Measurements from ENCODE around the gene RNF212. TPM values are rescaled to one million over a fixed set of nuclear protein-coding genes. Genes with fewer than 3 reads are reported as not detected.

The RNF212 gene
- total and polyA plus RNA-seq, 9 of the 15 experiments (the other 6 are each of a cell fraction or from before 2014, with no cell fraction given), result 0.04 TPM; not detected in 8

- TF ChIP-seq HDAC6 (IDR thresholded peaks at IDR 0.05; ENCODE audit: low read depth, low read length) (no peak), NEUROD1 (IDR thresholded peaks at IDR 0.05; ENCODE audit: borderline replicate concordance, low read depth, low read length, partially characterized antibody) (no peak), NCOA4 (IDR thresholded peaks at IDR 0.05; ENCODE audit: partially characterized antibody) (no peak), ETV1 (tag; conservative IDR thresholded peaks at IDR 0.05; ENCODE audit: low read depth) (no peak), FOXA3 (CRISPR knock-in tag; conservative IDR thresholded peaks at IDR 0.05 in 1 of 2, IDR thresholded peaks at IDR 0.05 in 1 of 2) (no peak)
These were observed 16.5 kb downstream of the RNF212 start (continued) for GRCh38 chr4:1096841-1097240.

GRCh38 chr4:1094336-1094690, 19.1 kb downstream of the RNF212 start:
- Histone ChIP-seq H3K9ac (ENCODE audit: insufficient read depth in 1 of 2, low read depth in 2 of 2, low read length in 2 of 2) (no peak overlapping the region), H2AFZ (ENCODE audit: low read depth, low read length) (no peak overlapping the region), H3K4me1 (replicated peaks in 1 of 2; ENCODE audit: control insufficient read depth in 2 of 2, insufficient read depth in 2 of 2, low read length in 2 of 2) (peaks cover 0 to 8% of the 10 kb centered on the region in 2 experiments; a peak in 1 of 5 replicates), H3K79me2 (ENCODE audit: control insufficient read depth, insufficient read depth, low read length) (no peaks in the 10 kb centered on the region), H3K36me3 (ENCODE audit: control insufficient read depth, insufficient read depth, low read length) (no peaks in the 10 kb centered on the region), H3K4me2 (ENCODE audit: insufficient read depth, low read length) (no peak overlapping the region), H3K27me3 (ENCODE audit: control insufficient read depth in 2 of 2, insufficient read depth in 2 of 2, low read length in 2 of 2) (peaks cover 12 to 65% of the 10 kb centered on the region in 2 experiments), H3K4me3 (no peak overlapping the region), H4K20me1 (replicated peaks; ENCODE audit: control insufficient read depth, insufficient read depth, low read length) (no peaks in the 10 kb centered on the region), H3K9me3 (replicated peaks; ENCODE audit: control insufficient read depth, insufficient read depth, low read depth, low read length) (no peaks in the 10 kb centered on the region), H3K27ac (ENCODE audit: extremely low read depth, low read depth, low read length) (no peak overlapping the region), H3K9me1 (ENCODE audit: control insufficient read depth, insufficient read depth, low read length) (no peaks in the 10 kb centered on the region)
- POLR2A ChIA-PET, result no interaction called here
- intact Hi-C loops (cut with micrococcal nuclease), result no loop called here
- DNase-seq (ENCODE audit: extremely low read depth in 1 of 4, low spot score in 3 of 4) (no peak), FAIRE-seq (no peak), ATAC-seq (no peak)
- BruUV-seq (replicated peaks), result no TSS peak
- CTCF ChIA-PET (ENCODE audit: low intra/inter-chr PET ratio), result no interaction called here
- no peak for TF ChIP-seq MTA2 (IDR thresholded peaks at IDR 0.05; ENCODE audit: low read depth)
- no peak for TF ChIP-seq PTRF (tag; IDR thresholded peaks at IDR 0.05)
- no peak for TF ChIP-seq IRF1 (CRISPR knock-in tag; IDR thresholded peaks at IDR 0.05; ENCODE audit: borderline replicate concordance)
- no peak for TF ChIP-seq MAFK (IDR thresholded peaks at IDR 0.05; ENCODE audit: low read length)
- TF ChIP-seq POLR2H (tag; IDR thresholded peaks at IDR 0.05; ENCODE audit: low read depth), result no peak
- WGBS (ENCODE audit: insufficient coverage, low coverage, missing lambda C conversion rate), result 3% methylated on average over 6 of the region's 6 CpGs
- in situ Hi-C loops (cut with MboI), result no loop called here

Data from K562 (cell line).